IPS-18a (cell line): ENCODE data around the gene SMS.
"Not testable (repeated sequence)": the region's sequence is repeated elsewhere in the genome, so short reads cannot be mapped to it uniquely, and the experiment has no call there.

Experiments
- H3K27ac ChIP-seq: one replicate; pipeline ENCODE4 v1.5.1; 2013; ENCODE audit warnings: low read length
- H3K27me3 ChIP-seq: one replicate; pipeline ENCODE4 v1.6.1; 2013; ENCODE audit warnings: mild to moderate bottlenecking, low read length; ENCODE audit not compliant: control insufficient read depth, insufficient read depth
- H3K36me3 ChIP-seq: one replicate; pipeline ENCODE4 v1.6.1; 2013; ENCODE audit warnings: low read depth, low read length; ENCODE audit not compliant: control insufficient read depth
- H3K4me1 ChIP-seq: one replicate; pipeline ENCODE4 v1.6.1; 2013; ENCODE audit warnings: low read depth, low read length; ENCODE audit not compliant: control insufficient read depth
- H3K4me3 ChIP-seq: one replicate; pipeline ENCODE4 v1.5.1; 2013; ENCODE audit warnings: low read length
- H3K9ac ChIP-seq: one replicate; pipeline ENCODE4 v1.6.1; 2013; ENCODE audit warnings: mild to moderate bottlenecking, low read length, moderate library complexity
- H3K9me3 ChIP-seq: one replicate; pipeline ENCODE4 v1.6.1; 2013; ENCODE audit warnings: low read depth, low read length; ENCODE audit not compliant: control insufficient read depth

Gene SMS

DNA sequence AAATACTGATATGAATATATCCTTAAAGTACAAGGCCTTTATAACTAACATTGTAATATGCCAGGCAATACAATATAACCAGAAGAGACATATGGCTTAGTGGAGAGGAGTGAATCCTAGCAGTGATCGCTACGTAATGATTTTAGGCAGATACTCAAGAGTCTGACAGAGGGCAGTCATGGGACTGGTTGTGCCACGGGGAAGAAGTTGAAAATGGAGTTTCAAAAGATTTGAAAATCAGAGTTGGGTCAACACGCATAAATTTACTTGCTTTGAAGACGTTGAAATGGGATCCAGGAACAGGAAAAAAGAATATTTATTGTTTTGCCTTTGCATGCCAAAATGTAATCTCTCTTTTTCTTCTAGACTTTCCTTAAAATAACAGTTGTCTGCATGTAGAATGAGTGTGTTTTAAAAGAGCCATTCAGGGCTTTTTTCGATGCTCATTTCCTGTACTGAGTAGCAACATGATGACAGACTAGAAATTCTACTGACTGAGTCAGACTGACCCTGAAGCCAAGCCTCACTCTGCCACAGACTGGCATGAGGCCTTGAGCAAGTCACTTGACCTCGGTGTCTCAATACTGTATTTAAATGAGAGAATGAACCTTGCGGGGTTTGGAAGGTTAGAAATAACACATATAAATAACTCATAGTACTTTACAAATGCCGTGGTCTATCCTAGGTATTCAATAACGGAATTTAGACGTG, 8.1 kb upstream of the SMS start:
- peaks cover under 1% of the 10 kb centered on the region for H3K4me1 ChIP-seq
- no peak overlapping the region for H3K4me3 ChIP-seq
- no peak overlapping the region for H3K27ac ChIP-seq
- no peaks in the 10 kb centered on the region for H3K27me3 ChIP-seq
- H3K9ac ChIP-seq, result no peak overlapping the region
- peaks cover 7% of the 10 kb centered on the region for H3K9me3 ChIP-seq
- no peaks in the 10 kb centered on the region for H3K36me3 ChIP-seq

DNA sequence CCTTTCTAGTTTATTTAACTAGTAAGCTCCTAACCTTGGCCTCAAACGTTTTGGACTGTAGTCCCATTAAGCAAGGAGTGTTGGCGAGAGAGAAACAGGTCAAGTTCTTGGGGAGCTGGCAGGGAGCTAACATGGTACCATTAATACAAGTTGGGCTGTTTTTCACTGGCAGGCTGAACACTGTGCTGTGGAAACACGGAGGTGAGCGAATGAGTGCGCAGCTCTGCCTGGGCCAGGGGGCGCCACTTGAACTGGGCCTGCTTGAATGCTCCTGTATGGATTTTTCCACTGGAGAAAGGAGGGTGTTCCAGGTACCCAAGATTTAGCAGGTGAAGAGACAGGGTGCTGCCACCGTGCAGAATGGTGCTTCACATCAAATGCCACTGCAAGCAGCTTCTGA, 7.4 kb upstream of the SMS start:
- no peak overlapping the region for H3K27ac ChIP-seq
- H3K9me3 ChIP-seq, result peaks cover 7% of the 10 kb centered on the region
- no peaks in the 10 kb centered on the region for H3K27me3 ChIP-seq
- H3K36me3 ChIP-seq, result no peaks in the 10 kb centered on the region
- H3K4me1 ChIP-seq, result no peaks in the 10 kb centered on the region
- no peak overlapping the region for H3K4me3 ChIP-seq
- no peak overlapping the region for H3K9ac ChIP-seq

DNA sequence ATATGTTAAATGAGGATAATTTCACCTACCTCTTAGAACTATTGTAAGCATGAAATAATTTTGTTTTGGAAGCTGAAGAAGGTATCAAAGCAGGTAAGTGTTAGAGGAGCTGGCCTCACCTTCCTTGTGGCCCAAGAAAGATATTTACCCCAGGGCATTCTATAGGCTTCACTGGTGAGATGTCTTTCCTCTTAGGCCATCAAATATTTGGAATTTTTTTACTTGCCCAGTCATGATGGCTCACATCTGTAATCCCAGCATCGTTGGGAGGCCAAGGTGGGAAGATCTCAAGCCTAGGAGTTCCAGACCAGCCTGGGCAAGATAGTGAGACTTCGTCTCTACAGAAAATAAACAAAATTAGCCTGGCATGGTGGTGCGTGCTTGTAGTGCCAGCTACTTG, 6.1 kb upstream of the SMS start:
- Histone ChIP-seq H3K4me3 (no peak overlapping the region), H3K27ac (no peak overlapping the region), H3K36me3 (no peaks in the 10 kb centered on the region), H3K4me1 (no peaks in the 10 kb centered on the region), H3K9me3 (peaks cover 8% of the 10 kb centered on the region), H3K27me3 (no peaks in the 10 kb centered on the region), H3K9ac (no peak overlapping the region)

DNA sequence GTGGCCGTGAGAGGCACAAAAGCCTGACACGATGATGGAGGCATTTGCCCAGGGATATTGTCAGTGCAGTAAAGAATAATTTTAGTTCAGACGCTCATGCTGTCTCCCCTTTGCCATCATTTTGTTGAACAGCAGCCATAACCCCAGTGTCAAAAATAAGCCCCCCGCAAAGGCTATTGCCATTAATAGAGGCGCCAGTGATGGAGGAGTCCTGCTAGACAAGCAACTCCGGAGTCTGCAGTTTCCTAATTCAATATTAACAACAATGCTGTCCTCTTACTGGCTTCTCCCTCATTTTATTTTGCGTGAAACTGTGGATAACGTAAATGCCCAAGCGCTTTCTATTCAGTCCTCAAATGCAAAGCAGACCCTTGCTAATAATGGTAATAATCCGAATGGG, 603 bp upstream of the SMS start:
- Histone ChIP-seq H3K9ac (peak overlapping the region; percentile 17), H3K4me3 (peak overlapping the region; percentile 50), H3K4me1 (peaks cover 13% of the 10 kb centered on the region), H3K9me3 (peaks cover 15% of the 10 kb centered on the region), H3K36me3 (no peaks in the 10 kb centered on the region), H3K27ac (no peak overlapping the region), H3K27me3 (no peaks in the 10 kb centered on the region)

DNA sequence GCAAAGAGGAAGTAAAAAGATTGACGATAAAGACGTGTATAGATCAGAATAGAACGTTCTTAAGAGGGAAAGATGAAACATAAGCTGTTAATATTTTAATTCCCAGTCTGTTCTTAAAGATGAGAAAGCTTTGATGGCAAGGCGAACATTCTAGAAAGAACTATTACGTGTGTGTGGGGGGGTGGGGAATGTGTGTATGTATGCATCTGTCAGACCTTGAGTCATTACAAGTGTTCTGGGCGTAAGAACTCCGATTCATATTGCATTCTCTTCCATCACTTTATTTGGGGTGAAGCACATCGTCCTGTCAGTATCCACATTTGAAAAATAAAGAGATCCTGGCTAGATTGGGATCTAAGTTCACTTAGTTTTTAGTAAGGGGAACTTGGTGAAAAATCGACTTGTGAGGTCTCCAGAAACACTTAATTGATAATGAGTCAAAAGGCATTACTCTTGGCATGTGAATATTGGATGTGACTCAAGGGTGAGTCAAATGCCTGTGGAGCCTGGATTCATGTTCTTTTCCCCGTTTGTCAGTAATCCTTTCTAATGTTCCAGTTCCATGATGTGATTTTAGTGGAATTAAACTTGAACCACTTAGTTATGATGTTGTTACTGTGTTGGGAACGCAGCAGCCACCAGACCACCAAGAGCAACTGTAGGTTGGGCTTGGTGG, 3.1 kb downstream of the SMS start:
- Histone ChIP-seq H3K27me3 (no peaks in the 10 kb centered on the region), H3K9ac (no peak overlapping the region), H3K9me3 (peaks cover 22% of the 10 kb centered on the region), H3K27ac (no peak overlapping the region), H3K36me3 (peaks cover 3% of the 10 kb centered on the region), H3K4me3 (peak overlapping the region; percentile 35), H3K4me1 (peaks cover 33% of the 10 kb centered on the region)

DNA sequence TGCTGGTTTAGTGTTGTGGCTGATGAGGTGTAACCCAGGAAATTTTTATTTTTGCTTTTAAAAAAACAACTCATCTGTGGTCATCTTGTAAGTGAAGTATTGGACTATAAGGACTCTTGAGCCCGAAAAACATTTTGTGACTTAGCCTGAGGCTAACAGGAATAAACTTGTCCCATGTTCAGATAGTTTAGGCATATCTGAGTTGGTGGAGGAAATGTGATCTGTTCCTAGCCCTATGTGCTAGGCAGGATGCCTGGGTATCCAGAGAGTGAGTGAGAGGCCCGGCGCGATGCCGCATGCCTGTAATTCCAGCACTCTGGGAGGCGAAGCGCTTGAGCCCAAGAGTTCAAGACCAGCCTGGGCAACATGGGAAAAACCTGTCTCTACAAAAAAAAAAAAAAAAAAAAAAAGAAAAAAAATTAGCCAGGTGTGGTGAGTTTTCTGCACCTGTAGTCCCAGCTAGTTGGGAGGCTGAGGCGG, 3.7 kb downstream of the SMS start:
- H3K27ac ChIP-seq, result no peak overlapping the region
- H3K4me1 ChIP-seq, result peaks cover 33% of the 10 kb centered on the region
- no peak overlapping the region for H3K9ac ChIP-seq
- peaks cover 3% of the 10 kb centered on the region for H3K36me3 ChIP-seq
- H3K27me3 ChIP-seq, result no peaks in the 10 kb centered on the region
- peak overlapping the region; percentile 35 for H3K4me3 ChIP-seq
- H3K9me3 ChIP-seq, result peaks cover 24% of the 10 kb centered on the region

DNA sequence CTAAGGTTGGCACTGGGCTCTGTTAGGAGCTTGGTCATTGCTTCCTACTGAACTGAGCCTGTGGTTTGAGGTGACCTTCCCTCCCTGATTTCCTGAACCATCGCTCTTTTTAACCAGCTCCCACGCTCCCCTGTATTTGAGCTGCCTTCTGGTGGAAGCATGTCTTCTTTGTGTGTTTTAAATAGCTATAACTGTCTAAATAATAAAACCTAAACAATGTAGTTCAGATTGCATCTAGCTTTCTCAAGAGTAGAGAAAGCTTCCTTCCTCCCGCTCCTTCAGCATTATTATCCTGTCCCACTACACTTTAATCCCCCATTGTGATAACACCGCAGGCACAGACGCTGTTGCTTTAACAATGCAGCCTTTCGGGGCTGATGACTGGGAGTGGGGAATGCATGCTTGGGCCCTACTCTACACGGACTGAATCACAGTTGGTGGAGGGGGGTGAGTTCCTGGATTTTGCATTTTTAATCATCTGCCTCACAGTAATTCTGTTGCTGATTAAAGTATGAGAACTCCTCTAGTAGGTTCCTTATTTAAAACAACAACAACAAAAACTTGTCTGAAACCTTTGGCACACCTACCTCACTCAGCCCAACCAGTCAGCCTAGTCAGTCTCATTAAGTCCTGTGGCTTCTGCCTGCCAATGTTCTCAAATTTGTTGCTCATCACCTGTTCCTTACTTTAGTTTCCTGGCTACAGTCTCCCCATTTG, 6.6 kb downstream of the SMS start:
- no peak overlapping the region for H3K27ac ChIP-seq
- H3K9ac ChIP-seq, result peak overlapping the region; percentile 10
- peaks cover 3% of the 10 kb centered on the region for H3K36me3 ChIP-seq
- H3K4me1 ChIP-seq, result peaks cover 34% of the 10 kb centered on the region
- H3K9me3 ChIP-seq, result peaks cover 27% of the 10 kb centered on the region
- H3K4me3 ChIP-seq, result peak overlapping the region; percentile 30
- no peaks in the 10 kb centered on the region for H3K27me3 ChIP-seq

DNA sequence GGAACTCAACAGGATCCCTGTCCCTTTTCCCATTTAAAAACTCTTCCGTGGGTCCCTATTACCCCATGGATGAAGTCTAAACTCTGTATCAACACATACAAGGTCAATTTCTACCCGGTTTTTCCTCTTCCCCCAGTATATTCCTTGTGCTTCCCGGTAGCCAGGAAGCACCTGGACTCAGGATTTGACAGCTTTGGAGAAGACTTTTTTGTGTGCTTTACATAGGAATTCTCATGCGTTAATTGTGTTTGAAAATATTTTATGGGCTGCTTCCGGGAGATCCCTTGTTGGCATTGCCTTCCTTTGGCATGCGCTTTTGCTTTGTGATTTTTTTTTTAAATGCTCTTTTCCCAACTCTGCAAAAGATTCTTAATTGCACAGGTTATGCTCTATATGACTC, 7.2 kb downstream of the SMS start:
- Histone ChIP-seq H3K4me3 (peak overlapping the region; percentile 30), H3K27me3 (no peaks in the 10 kb centered on the region), H3K9ac (peak overlapping the region; percentile 10), H3K36me3 (peaks cover 3% of the 10 kb centered on the region), H3K4me1 (peaks cover 35% of the 10 kb centered on the region), H3K27ac (no peak overlapping the region), H3K9me3 (peaks cover 31% of the 10 kb centered on the region)

DNA sequence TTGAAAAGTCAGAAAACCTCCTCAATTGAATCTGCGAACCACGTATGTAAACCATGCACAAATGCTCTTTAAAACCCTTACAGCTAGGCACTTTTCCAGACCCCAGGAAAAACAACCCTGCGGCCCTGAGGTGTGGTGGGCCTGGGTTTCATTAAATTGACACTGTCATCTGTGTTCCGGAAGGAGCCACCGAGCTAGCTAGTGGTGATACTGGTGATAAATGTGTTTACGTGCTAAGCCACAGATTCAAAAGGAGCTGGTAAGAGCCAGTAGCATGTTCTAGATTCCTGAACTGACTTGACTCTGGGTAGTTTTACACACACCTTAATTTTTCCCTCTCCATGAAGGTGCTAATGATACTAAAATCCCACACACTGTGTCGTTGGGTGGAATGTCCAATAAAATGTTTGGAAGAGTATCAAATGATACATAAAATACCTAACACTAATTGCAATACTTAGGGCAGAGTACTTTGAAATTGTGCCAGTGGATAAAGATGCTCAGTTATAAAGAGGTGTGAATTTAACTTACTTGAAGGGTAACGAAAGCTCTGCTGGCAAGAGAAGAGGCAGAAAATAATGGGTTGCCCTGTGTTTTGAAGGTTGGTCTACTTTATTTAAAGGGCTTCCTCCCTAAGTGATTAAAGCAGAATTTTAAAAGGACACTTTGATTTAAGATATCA, 8.5 kb downstream of the SMS start:
- no peak overlapping the region for H3K4me3 ChIP-seq
- no peak overlapping the region for H3K27ac ChIP-seq
- H3K27me3 ChIP-seq, result no peaks in the 10 kb centered on the region
- H3K4me1 ChIP-seq, result peaks cover 25% of the 10 kb centered on the region
- H3K9ac ChIP-seq, result no peak overlapping the region
- peaks cover 20% of the 10 kb centered on the region for H3K9me3 ChIP-seq
- H3K36me3 ChIP-seq, result peaks cover 3% of the 10 kb centered on the region

DNA sequence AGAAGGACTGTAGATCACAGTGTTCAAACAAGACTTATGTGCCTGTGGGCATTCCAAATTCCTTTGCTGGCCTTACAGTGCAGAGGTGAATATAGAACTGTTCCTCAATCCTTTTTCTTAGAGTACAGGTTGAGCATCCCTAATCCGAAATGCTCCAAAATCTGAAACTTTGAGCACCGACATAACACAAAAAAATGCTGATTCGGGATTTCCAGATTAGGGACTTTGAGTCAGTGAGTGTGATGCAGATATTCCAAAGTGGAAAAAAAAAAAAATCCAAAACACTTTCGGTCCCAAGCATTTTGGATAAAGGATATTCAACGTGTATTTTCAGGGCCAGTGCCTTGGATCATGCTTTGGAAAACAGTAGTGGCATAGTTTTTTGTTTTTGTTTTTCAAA, 9.2 kb downstream of the SMS start:
- H3K4me3 ChIP-seq, result no peak overlapping the region
- H3K9ac ChIP-seq, result no peak overlapping the region
- H3K4me1 ChIP-seq, result peaks cover 25% of the 10 kb centered on the region
- peaks cover 20% of the 10 kb centered on the region for H3K9me3 ChIP-seq
- no peaks in the 10 kb centered on the region for H3K27me3 ChIP-seq
- H3K36me3 ChIP-seq, result peaks cover 3% of the 10 kb centered on the region
- H3K27ac ChIP-seq, result no peak overlapping the region

DNA sequence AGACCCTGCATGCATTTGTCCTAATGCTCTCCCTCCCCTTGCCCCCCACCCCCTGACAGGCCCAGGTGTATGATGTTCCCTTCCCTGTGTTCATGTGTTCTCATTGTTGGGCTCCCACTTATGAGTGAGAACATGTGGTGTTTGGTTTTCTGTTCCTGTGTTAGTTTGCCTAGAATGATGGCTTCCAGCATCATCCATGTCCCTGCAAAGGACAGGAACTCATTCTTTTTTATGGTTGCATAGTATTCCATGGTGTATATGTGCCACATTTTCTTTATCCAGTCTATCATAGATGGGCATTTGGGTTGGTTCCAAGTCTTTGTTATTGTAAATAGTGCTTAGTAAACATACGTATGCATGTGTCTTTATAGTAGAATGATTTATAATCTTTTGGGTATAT, 10.0 kb downstream of the SMS start:
- H3K9ac ChIP-seq, H3K27ac ChIP-seq, H3K4me3 ChIP-seq, H3K36me3 ChIP-seq, H3K27me3 ChIP-seq: not testable (repeated sequence)
- peaks cover 25% of the 10 kb centered on the region for H3K4me1 ChIP-seq
- peaks cover 20% of the 10 kb centered on the region for H3K9me3 ChIP-seq
